ENCODE data around the gene ZC3HAV1. TPM values are rescaled to one million over a fixed set of nuclear protein-coding genes. Genes with fewer than 3 reads are reported as not detected.

ZC3HAV1 gene
- total RNA-seq, 1 experiment from 2014 or later, result 38.0 TPM

DNA sequence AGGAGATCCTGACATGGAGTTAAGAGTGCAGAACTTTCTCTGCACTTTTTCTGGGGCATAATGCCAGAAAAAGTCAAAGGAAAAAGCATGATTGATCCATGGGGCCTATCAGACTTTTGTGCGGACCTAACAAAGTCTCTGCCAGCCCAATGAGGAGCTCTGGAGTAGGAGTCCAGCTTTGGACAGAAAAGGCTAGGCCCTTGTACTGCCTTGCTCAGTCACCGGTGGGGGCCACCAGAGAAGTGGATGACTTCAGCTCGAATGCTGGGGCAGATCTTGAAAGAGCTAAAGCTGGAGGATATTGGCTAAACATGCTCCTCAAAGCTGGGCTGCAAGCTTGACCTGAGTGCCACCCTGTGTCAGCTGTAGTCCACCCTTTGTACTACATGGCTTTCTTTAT is 2.8 kb upstream of the ZC3HAV1 start:
- peaks cover 16% of the 10 kb centered on the region for H3K4me1 Mint-ChIP-seq
- H3K9me3 Mint-ChIP-seq, result no peaks in the 10 kb centered on the region
- no peak for TF ChIP-seq ESRRA (CRISPR knock-in tag; IDR thresholded peaks at IDR 0.05; ENCODE audit: borderline replicate concordance)
- TF ChIP-seq, protein P1, sequence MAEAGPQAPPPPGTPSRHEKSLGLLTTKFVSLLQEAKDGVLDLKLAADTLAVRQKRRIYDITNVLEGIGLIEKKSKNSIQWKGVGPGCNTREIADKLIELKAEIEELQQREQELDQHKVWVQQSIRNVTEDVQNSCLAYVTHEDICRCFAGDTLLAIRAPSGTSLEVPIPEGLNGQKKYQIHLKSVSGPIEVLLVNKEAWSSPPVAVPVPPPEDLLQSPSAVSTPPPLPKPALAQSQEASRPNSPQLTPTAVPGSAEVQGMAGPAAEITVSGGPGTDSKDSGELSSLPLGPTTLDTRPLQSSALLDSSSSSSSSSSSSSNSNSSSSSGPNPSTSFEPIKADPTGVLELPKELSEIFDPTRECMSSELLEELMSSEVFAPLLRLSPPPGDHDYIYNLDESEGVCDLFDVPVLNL (CRISPR knock-in tag; IDR thresholded peaks at IDR 0.05; ENCODE audit: borderline replicate concordance, low read depth), result no peak
- no peak for TF ChIP-seq NR1H2 (CRISPR knock-in tag; IDR thresholded peaks at IDR 0.05)
- TF ChIP-seq MXD4 (CRISPR knock-in tag; IDR thresholded peaks at IDR 0.05; ENCODE audit: borderline replicate concordance), result no peak
- TF ChIP-seq FOXP1 (CRISPR knock-in tag; IDR thresholded peaks at IDR 0.05; ENCODE audit: borderline replicate concordance), result no peak
- TF ChIP-seq CREM (CRISPR knock-in tag; IDR thresholded peaks at IDR 0.05), result no peak
- TF ChIP-seq CBFB (CRISPR knock-in tag; IDR thresholded peaks at IDR 0.05; ENCODE audit: low read depth), result no peak
- no peak for TF ChIP-seq MYBL2 (CRISPR knock-in tag; IDR thresholded peaks at IDR 0.05)
- no peak for TF ChIP-seq CREB1 (CRISPR knock-in tag; IDR thresholded peaks at IDR 0.05)
- no peak for TF ChIP-seq ZNF121 (CRISPR knock-in tag; IDR thresholded peaks at IDR 0.05)
- no peak for TF ChIP-seq NR2C2 (CRISPR knock-in tag; IDR thresholded peaks at IDR 0.05)
- TF ChIP-seq ZNF423 (CRISPR knock-in tag; IDR thresholded peaks at IDR 0.05), result no peak
- no peak for TF ChIP-seq SOX15 (CRISPR knock-in tag; IDR thresholded peaks at IDR 0.05)
- TF ChIP-seq PREB (CRISPR knock-in tag; IDR thresholded peaks at IDR 0.05; ENCODE audit: borderline replicate concordance), result no peak
- no peak for TF ChIP-seq ZNF317 (CRISPR knock-in tag; IDR thresholded peaks at IDR 0.05; ENCODE audit: borderline replicate concordance, low read depth)
- H3K36me3 Mint-ChIP-seq, result no peaks in the 10 kb centered on the region
- ChIA-PET POLR2A (no interaction called here), CTCF (no interaction called here)
- H3K27ac Mint-ChIP-seq, result no peak overlapping the region
- peaks cover 22% of the 10 kb centered on the region for H3K27me3 Mint-ChIP-seq (ENCODE audit: low read depth)
- DNase-seq (ENCODE audit: low spot score) (no peak), ATAC-seq (no peak)
- H3K4me3 Mint-ChIP-seq, result no peak overlapping the region

- no peak overlapping the region for H3K27ac Mint-ChIP-seq
- no peak for TF ChIP-seq SP1 (CRISPR knock-in tag; conservative IDR thresholded peaks at IDR 0.05)
- 0 out of 2 replicates have a peak, but pooled peaks have one; percentile 67 for TF ChIP-seq ZNF512 (CRISPR knock-in tag; IDR thresholded peaks at IDR 0.05; ENCODE audit: borderline replicate concordance)
- CTCF ChIA-PET, result no interaction called here
- H3K4me1 Mint-ChIP-seq, result peaks cover 20% of the 10 kb centered on the region
- ATAC-seq, result no peak
- no peak overlapping the region for H3K4me3 Mint-ChIP-seq
- H3K9me3 Mint-ChIP-seq, result no peaks in the 10 kb centered on the region
- no peaks in the 10 kb centered on the region for H3K36me3 Mint-ChIP-seq
- peaks cover 22% of the 10 kb centered on the region for H3K27me3 Mint-ChIP-seq (ENCODE audit: low read depth)
- no peak for DNase-seq (ENCODE audit: low spot score)
- POLR2A ChIA-PET, result no interaction called here
These were observed 2.3 kb upstream of the ZC3HAV1 start for GRCh38 chr7:139111811-139112301.

GRCh38 chr7:139111147-139111546 is 1.6 kb upstream of the ZC3HAV1 start:
- ChIA-PET CTCF (no interaction called here), POLR2A (no interaction called here)
- Mint-ChIP-seq H3K36me3 (no peaks in the 10 kb centered on the region), H3K27ac (no peak overlapping the region), H3K4me1 (peaks cover 22% of the 10 kb centered on the region), H3K27me3 (ENCODE audit: low read depth) (peaks cover 22% of the 10 kb centered on the region), H3K9me3 (no peaks in the 10 kb centered on the region), H3K4me3 (no peak overlapping the region)
- no peak for DNase-seq (ENCODE audit: low spot score)
- TF ChIP-seq KAT7 (CRISPR knock-in tag; IDR thresholded peaks at IDR 0.05; ENCODE audit: borderline replicate concordance), result no peak
- TF ChIP-seq FOXK1 (CRISPR knock-in tag; IDR thresholded peaks at IDR 0.05), result no peak
- no peak for TF ChIP-seq ATF2 (CRISPR knock-in tag; IDR thresholded peaks at IDR 0.05; ENCODE audit: borderline replicate concordance, low read depth)
- no peak for TF ChIP-seq ZNF423 (CRISPR knock-in tag; IDR thresholded peaks at IDR 0.05)
- TF ChIP-seq ZNF121 (CRISPR knock-in tag; IDR thresholded peaks at IDR 0.05), result no peak
- TF ChIP-seq MYBL2 (CRISPR knock-in tag; IDR thresholded peaks at IDR 0.05), result no peak
- TF ChIP-seq ZNF671 (CRISPR knock-in tag; IDR thresholded peaks at IDR 0.05), result no peak
- no peak for TF ChIP-seq ZNF263 (CRISPR knock-in tag; IDR thresholded peaks at IDR 0.05; ENCODE audit: low read depth)
- TF ChIP-seq CREB1 (CRISPR knock-in tag; IDR thresholded peaks at IDR 0.05), result no peak
- no peak for TF ChIP-seq JUN (CRISPR knock-in tag; IDR thresholded peaks at IDR 0.05)
- ATAC-seq, result no peak

Data from WTC11 (cell line).